ENCODE data around the gene SRA1. TPM values are rescaled to one million over a fixed set of nuclear protein-coding genes. Genes with fewer than 3 reads are reported as not detected.

The SRA1 gene
- total RNA-seq, 1 donor from 2014 or later, result 50.3 TPM

- DNase-seq (ENCODE audit: low spot score), result no peak
- Mint-ChIP-seq H3K4me1 (ENCODE audit: low read depth) (peaks cover 28% of the 10 kb centered on the region), H3K36me3 (ENCODE audit: low read depth) (peaks cover 10% of the 10 kb centered on the region), H3K4me3 (ENCODE audit: unreplicated experiment) (no peak overlapping the region), H3K27me3 (ENCODE audit: low read depth) (no peaks in the 10 kb centered on the region), H3K9me3 (ENCODE audit: low read depth) (no peaks in the 10 kb centered on the region), H3K27ac (ENCODE audit: unreplicated experiment) (no peak overlapping the region)
- TF ChIP-seq CTCF (IDR thresholded peaks at IDR 0.05), result no peak
Observed at GRCh38 chr5:140570488-140570887, 13.2 kb upstream of the SRA1 start.

DNA sequence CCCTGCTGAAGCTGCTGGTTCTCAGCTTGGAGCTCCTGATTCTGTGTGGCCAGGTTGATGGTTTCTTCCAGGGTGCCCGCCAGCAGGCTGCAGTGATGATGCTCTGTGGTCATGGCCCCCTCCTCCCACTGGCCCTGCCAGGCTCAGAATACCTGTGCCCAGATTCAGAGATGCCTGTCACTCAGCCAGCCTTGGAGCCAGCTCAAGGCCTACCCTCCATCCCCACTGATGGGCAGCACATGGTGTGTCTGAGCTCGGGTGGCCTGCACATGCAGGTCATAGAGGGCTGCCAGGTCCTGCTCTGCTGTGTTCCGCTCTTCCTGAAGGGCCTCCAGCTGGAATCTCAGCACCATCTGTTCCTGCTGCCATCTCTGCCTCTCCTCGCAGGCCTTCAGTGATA, 12.8 kb upstream of the SRA1 start:
- Mint-ChIP-seq H3K27ac (ENCODE audit: unreplicated experiment) (no peak overlapping the region), H3K27me3 (ENCODE audit: low read depth) (no peaks in the 10 kb centered on the region), H3K4me3 (ENCODE audit: unreplicated experiment) (no peak overlapping the region), H3K4me1 (ENCODE audit: low read depth) (peaks cover 28% of the 10 kb centered on the region), H3K9me3 (ENCODE audit: low read depth) (no peaks in the 10 kb centered on the region), H3K36me3 (ENCODE audit: low read depth) (peaks cover 10% of the 10 kb centered on the region)
- no peak for TF ChIP-seq CTCF (IDR thresholded peaks at IDR 0.05)
- DNase-seq (ENCODE audit: low spot score), result no peak

- H3K36me3 Mint-ChIP-seq (ENCODE audit: low read depth), result peaks cover 12% of the 10 kb centered on the region
- no peak for DNase-seq (ENCODE audit: low spot score)
Observed at GRCh38 chr5:140569197-140569596, 11.9 kb upstream of the SRA1 start.

GRCh38 chr5:140568443-140569063, 11.3 kb upstream of the SRA1 start:
- Mint-ChIP-seq H3K36me3 (ENCODE audit: low read depth) (peaks cover 12% of the 10 kb centered on the region), H3K4me3 (ENCODE audit: unreplicated experiment) (no peak overlapping the region), H3K4me1 (ENCODE audit: low read depth) (peaks cover 29% of the 10 kb centered on the region), H3K27ac (ENCODE audit: unreplicated experiment) (no peak overlapping the region), H3K27me3 (ENCODE audit: low read depth) (no peaks in the 10 kb centered on the region), H3K9me3 (ENCODE audit: low read depth) (no peaks in the 10 kb centered on the region)
- no peak for TF ChIP-seq CTCF (IDR thresholded peaks at IDR 0.05)
- DNase-seq (ENCODE audit: low spot score), result no peak

More at GRCh38 chr5:140569197-140569596, 11.9 kb upstream of the SRA1 start:
- H3K9me3 Mint-ChIP-seq (ENCODE audit: low read depth), result no peaks in the 10 kb centered on the region
- no peak for TF ChIP-seq CTCF (IDR thresholded peaks at IDR 0.05)
- no peak overlapping the region for H3K4me3 Mint-ChIP-seq (ENCODE audit: unreplicated experiment)
- no peak overlapping the region for H3K27ac Mint-ChIP-seq (ENCODE audit: unreplicated experiment)
- H3K27me3 Mint-ChIP-seq (ENCODE audit: low read depth), result no peaks in the 10 kb centered on the region
- H3K4me1 Mint-ChIP-seq (ENCODE audit: low read depth), result peaks cover 27% of the 10 kb centered on the region

DNA sequence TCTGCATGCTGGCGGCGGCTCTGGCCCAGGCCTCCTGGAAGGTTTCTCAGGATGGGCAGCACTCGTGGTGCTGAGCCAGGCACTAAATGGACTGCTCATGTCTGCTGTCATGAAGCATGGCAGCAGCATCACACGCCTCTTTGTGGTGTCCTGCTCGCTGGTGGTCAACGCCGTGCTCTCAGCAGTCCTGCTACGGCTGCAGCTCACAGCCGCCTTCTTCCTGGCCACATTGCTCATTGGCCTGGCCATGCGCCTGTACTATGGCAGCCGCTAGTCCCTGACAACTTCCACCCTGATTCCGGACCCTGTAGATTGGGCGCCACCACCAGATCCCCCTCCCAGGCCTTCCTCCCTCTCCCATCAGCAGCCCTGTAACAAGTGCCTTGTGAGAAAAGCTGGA, 10.6 kb upstream of the SRA1 start:
- Mint-ChIP-seq H3K27ac (ENCODE audit: unreplicated experiment) (no peak overlapping the region), H3K4me1 (ENCODE audit: low read depth) (peaks cover 36% of the 10 kb centered on the region), H3K9me3 (ENCODE audit: low read depth) (no peaks in the 10 kb centered on the region), H3K27me3 (ENCODE audit: low read depth) (no peaks in the 10 kb centered on the region), H3K4me3 (ENCODE audit: unreplicated experiment) (no peak overlapping the region), H3K36me3 (ENCODE audit: low read depth) (peaks cover 12% of the 10 kb centered on the region)
- TF ChIP-seq CTCF (IDR thresholded peaks at IDR 0.05), result no peak
- no peak for DNase-seq (ENCODE audit: low spot score)
